ENCODE data around the gene RAP1GDS1.

RAP1GDS1 gene

GRCh38 chr4:98242063-98242462, 19.1 kb upstream of the RAP1GDS1 start:
- no peak overlapping the region for H3K4me3 ChIP-seq (ENCODE audit: low read depth, low read length)
- TF ChIP-seq CTCF (IDR thresholded peaks at IDR 0.05; ENCODE audit: low read depth, low read length) = no peak

GRCh38 chr4:98242538-98242937, 18.6 kb upstream of the RAP1GDS1 start:
- no peak overlapping the region for H3K4me3 ChIP-seq (ENCODE audit: low read depth, low read length)
- no peak for TF ChIP-seq CTCF (IDR thresholded peaks at IDR 0.05; ENCODE audit: low read depth, low read length)

- no peak for TF ChIP-seq CTCF (IDR thresholded peaks at IDR 0.05; ENCODE audit: low read depth, low read length)
- H3K4me3 ChIP-seq (ENCODE audit: low read depth, low read length) = no peak overlapping the region
Observed at GRCh38 chr4:98245226-98245625, 16.0 kb upstream of the RAP1GDS1 start.

- TF ChIP-seq CTCF (IDR thresholded peaks at IDR 0.05; ENCODE audit: low read depth, low read length) = no peak
- H3K4me3 ChIP-seq (ENCODE audit: low read depth, low read length) = no peak overlapping the region
Observed at GRCh38 chr4:98248934-98249333, 12.2 kb upstream of the RAP1GDS1 start.

GRCh38 chr4:98249831-98250230, 11.4 kb upstream of the RAP1GDS1 start:
- H3K4me3 ChIP-seq (ENCODE audit: low read depth, low read length) = no peak overlapping the region
- no peak for TF ChIP-seq CTCF (IDR thresholded peaks at IDR 0.05; ENCODE audit: low read depth, low read length)

GRCh38 chr4:98253499-98253898, 7.7 kb upstream of the RAP1GDS1 start:
- H3K4me3 ChIP-seq (ENCODE audit: low read depth, low read length) = no peak overlapping the region
- TF ChIP-seq CTCF (IDR thresholded peaks at IDR 0.05; ENCODE audit: low read depth, low read length) = no peak

GRCh38 chr4:98260047-98260578, 1.1 kb upstream of the RAP1GDS1 start:
- no peak for TF ChIP-seq CTCF (IDR thresholded peaks at IDR 0.05; ENCODE audit: low read depth, low read length)
- H3K4me3 ChIP-seq (ENCODE audit: low read depth, low read length) = peak overlapping the region; percentile 77

Data from WI38 (cell line).